Activated naive CD8-positive, alpha-beta T cell treated with anti-CD3 and anti-CD28 coated beads, Interleukin-2, amount 50 U/mL, for 16 hours (primary cell): Measurements from ENCODE around the gene TMEM151A.

ENCODE experiments used
- DNase-seq: peaks from one replicate; pipeline ENCODE4 v3.0.0-alpha.2; 2020; ENCODE audit warnings: low read depth, low spot score

The TMEM151A gene

GRCh38 chr11:66336234-66337102, 44.8 kb downstream of the TMEM151A start, which contains the start of gene RIN1:
Gene RIN1, minus strand, starts transcription at chr11:66336434. Its CDS starts 32 bp downstream, at chr11:66336402.
- no peak for DNase-seq

GRCh38 chr11:66337103-66337899, 45.6 kb downstream of the TMEM151A start:
- no peak for DNase-seq

- no peak for DNase-seq
Measured at GRCh38 chr11:66338276-66339161, 46.8 kb downstream of the TMEM151A start.

- DNase-seq, result no peak
Measured at GRCh38 chr11:66339162-66339675, 47.5 kb downstream of the TMEM151A start.

- no peak for DNase-seq
Measured at GRCh38 chr11:66339686-66340483, 48.2 kb downstream of the TMEM151A start.

GRCh38 chr11:66340596-66341501, 49.2 kb downstream of the TMEM151A start:
- no peak for DNase-seq

GRCh38 chr11:66341502-66342126, 49.9 kb downstream of the TMEM151A start:
- DNase-seq, result no peak

GRCh38 chr11:66343176-66343575, 51.5 kb downstream of the TMEM151A start:
- DNase-seq, result no peak

- DNase-seq, result peak; percentile 85
Measured at GRCh38 chr11:66344550-66345315, 53.0 kb downstream of the TMEM151A start, which contains the start of gene BRMS1. Gene BRMS1, minus strand, starts transcription at chr11:66345104. Its CDS starts 2,870 bp downstream, at chr11:66342234.

- no peak for DNase-seq
Measured at GRCh38 chr11:66345316-66345649, 53.6 kb downstream of the TMEM151A start.
